ENCODE measurements around the gene ANKRD66. TPM values are rescaled to one million over a fixed set of nuclear protein-coding genes. Genes with fewer than 3 reads are reported as not detected.

ANKRD66 gene
- total RNA-seq (2021; fragmentation: NEBNext Ultra II Directional; extraction: Animal tissue kit (Norgen Biotek cat#: 25700)), result not detected
- long read RNA-seq, result 0 reads

- H3K36me3 Mint-ChIP-seq (ENCODE audit: low read depth), result no peaks in the 10 kb centered on the region
These were observed at the start of gene ANKRD66 for GRCh38 chr6:46746696-46747095. Gene ANKRD66, plus strand, starts transcription at chr6:46746933. Its CDS starts 5,016 bp downstream, at chr6:46751949.

GRCh38 chr6:46699970-46700369 is 46.8 kb upstream of the ANKRD66 start:
- Mint-ChIP-seq H3K27ac (no peak overlapping the region), H3K9me3 (no peaks in the 10 kb centered on the region; the same call in 1 of the 2 replicates), H3K36me3 (ENCODE audit: low read depth) (no peaks in the 10 kb centered on the region), H3K4me1 (ENCODE audit: low read depth) (no peaks in the 10 kb centered on the region), H3K27me3 (ENCODE audit: insufficient read depth) (no peaks in the 10 kb centered on the region), H3K4me3 (no peak overlapping the region)
- no peak for TF ChIP-seq CTCF (IDR thresholded peaks at IDR 0.05)
- no peak for DNase-seq

More at GRCh38 chr6:46746696-46747095, at the start of gene ANKRD66:
- DNase-seq, result no peak
- no peak for TF ChIP-seq CTCF (IDR thresholded peaks at IDR 0.05)
- Mint-ChIP-seq H3K4me3 (no peak within 1 kb of the TSS), H3K9me3 (peaks cover 21% of the 10 kb centered on the region), H3K27ac (no peak within 1 kb of the TSS), H3K27me3 (ENCODE audit: insufficient read depth) (no peaks in the 10 kb centered on the region; the same call in 1 of the 2 replicates), H3K4me1 (ENCODE audit: low read depth) (no peaks in the 10 kb centered on the region)

GRCh38 chr6:46704562-46704961 is 42.2 kb upstream of the ANKRD66 start:
- H3K27ac Mint-ChIP-seq, result no peak overlapping the region
- no peaks in the 10 kb centered on the region for H3K4me1 Mint-ChIP-seq (ENCODE audit: low read depth)
- no peaks in the 10 kb centered on the region for H3K36me3 Mint-ChIP-seq (ENCODE audit: low read depth)
- H3K27me3 Mint-ChIP-seq (ENCODE audit: insufficient read depth), result no peaks in the 10 kb centered on the region; the same call in 1 of the 2 replicates
- no peak overlapping the region for H3K4me3 Mint-ChIP-seq
- TF ChIP-seq CTCF (IDR thresholded peaks at IDR 0.05), result no peak
- DNase-seq, result no peak
- H3K9me3 Mint-ChIP-seq, result no peaks in the 10 kb centered on the region; the same call in 1 of the 2 replicates

- no peaks in the 10 kb centered on the region; the same call in 1 of the 2 replicates for H3K9me3 Mint-ChIP-seq
- no peaks in the 10 kb centered on the region for H3K4me1 Mint-ChIP-seq (ENCODE audit: low read depth)
- no peak for TF ChIP-seq CTCF (IDR thresholded peaks at IDR 0.05)
- H3K4me3 Mint-ChIP-seq, result no peak overlapping the region
- DNase-seq, result no peak
- H3K36me3 Mint-ChIP-seq (ENCODE audit: low read depth), result no peaks in the 10 kb centered on the region
- H3K27ac Mint-ChIP-seq, result no peak overlapping the region
- H3K27me3 Mint-ChIP-seq (ENCODE audit: insufficient read depth), result no peaks in the 10 kb centered on the region; the same call in 1 of the 2 replicates
These were observed 40.3 kb upstream of the ANKRD66 start for GRCh38 chr6:46706464-46706863.

- Mint-ChIP-seq H3K9me3 (no peaks in the 10 kb centered on the region; the same call in 1 of the 2 replicates), H3K4me1 (ENCODE audit: low read depth) (no peaks in the 10 kb centered on the region), H3K36me3 (ENCODE audit: low read depth) (no peaks in the 10 kb centered on the region), H3K27me3 (ENCODE audit: insufficient read depth) (no peaks in the 10 kb centered on the region; the same call in 1 of the 2 replicates), H3K4me3 (no peak overlapping the region), H3K27ac (no peak overlapping the region)
- no peak for DNase-seq
- no peak for TF ChIP-seq CTCF (IDR thresholded peaks at IDR 0.05)
These were observed 35.2 kb upstream of the ANKRD66 start for GRCh38 chr6:46711491-46711890.
